ENCODE results near the gene CCN5.

Gene CCN5

GRCh38 chr20:44716309-44717106 is 1.3 kb downstream of the CCN5 start:
- no peak for DNase-seq

DNA sequence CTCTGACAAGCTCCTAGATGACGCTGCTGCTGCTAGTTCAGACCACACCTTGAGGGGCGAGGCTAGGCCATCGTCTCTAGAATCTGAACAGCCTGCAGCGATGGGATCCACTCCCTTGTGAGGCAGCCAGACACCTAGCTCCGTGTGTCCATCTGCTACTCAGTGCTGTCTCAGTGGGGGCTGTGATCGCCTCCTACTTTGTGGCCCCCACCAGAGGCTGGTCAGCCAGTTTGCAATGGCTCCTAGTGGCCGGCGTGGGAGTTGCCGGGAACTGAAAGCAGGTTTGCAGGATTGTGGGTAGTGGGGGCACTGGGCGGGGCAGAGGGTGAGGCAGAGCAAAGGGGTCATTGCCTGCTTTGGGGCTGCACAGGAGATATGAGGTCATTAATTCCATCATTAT is 2.8 kb downstream of the CCN5 start:
- no peak for DNase-seq

DNA sequence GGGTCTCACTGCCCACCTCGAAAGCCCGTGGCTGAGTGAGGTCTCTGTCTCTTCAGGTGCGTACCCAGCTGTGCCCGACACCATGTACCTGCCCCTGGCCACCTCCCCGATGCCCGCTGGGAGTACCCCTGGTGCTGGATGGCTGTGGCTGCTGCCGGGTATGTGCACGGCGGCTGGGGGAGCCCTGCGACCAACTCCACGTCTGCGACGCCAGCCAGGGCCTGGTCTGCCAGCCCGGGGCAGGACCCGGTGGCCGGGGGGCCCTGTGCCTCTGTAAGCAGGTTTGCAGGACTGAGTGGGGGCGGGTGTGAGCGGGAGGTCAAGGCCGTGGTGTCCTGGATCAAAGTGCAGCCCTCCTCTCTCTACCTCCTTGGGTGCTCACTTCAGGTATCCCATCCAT is 4.7 kb downstream of the CCN5 start:
- DNase-seq = no peak

GRCh38 chr20:44720621-44720996 is 5.4 kb downstream of the CCN5 start:
- DNase-seq = no peak

DNA sequence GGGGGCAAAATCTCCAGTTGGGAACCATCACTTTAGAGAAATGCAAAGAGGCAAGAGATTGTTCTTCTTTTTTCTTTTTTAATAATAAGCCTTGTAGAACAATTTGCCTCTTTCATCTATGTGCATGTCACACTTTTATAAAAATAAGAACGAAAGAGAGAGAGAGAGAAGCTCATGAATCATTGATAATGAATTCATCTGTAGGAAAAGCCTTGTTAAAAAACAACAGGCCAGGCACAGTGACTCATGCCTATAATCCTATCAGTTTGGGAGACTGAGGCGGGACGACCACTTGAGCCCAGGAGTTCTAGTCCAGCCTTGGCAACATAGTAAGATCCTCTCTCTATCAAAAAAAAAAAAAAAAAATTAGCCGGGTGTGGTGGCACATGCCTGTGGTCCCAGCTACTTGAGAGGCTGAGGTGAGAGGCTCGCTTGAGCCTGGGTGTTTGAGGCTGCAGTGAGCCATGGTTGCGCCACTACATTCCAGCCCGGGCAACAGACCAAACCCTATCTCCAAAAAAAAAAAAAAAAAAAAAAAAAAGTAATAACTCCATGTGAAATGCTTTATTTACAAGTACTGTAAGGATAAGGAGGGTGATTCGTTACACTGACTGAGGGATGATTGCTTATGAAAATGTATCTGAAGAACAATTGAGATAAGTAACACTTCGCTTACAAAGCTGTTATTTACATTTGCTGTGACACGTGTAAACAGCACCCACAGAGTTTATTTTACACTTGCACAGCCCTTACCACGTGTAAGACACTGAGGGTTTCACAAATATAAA is 6.0 kb downstream of the CCN5 start:
- no peak for DNase-seq

GRCh38 chr20:44721785-44722054 is 6.6 kb downstream of the CCN5 start:
- no peak for DNase-seq

DNA sequence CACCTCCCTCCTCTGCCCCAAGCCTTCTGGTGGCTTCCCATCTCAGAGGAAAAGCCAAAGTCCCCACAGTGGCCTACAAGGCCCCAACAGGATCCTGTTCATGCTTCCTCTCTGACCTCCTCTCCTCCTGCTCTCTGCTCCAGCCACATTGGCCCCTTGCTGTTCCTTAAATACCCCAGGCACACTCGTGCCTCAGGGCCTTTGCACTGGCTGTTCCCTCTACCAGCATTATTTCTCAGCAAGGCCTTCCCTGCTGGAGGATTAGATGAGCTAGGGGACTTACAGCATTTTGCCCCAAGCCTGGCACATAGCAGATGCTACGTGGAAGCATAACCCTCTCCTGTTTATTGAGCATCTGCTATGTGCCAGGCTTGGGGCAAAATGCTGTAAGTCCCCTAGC is 7.8 kb downstream of the CCN5 start:
- DNase-seq = no peak

GRCh38 chr20:44723391-44723790 is 8.2 kb downstream of the CCN5 start:
- no peak for DNase-seq

- DNase-seq = no peak
Observed at GRCh38 chr20:44723798-44724362, 8.7 kb downstream of the CCN5 start.

DNA sequence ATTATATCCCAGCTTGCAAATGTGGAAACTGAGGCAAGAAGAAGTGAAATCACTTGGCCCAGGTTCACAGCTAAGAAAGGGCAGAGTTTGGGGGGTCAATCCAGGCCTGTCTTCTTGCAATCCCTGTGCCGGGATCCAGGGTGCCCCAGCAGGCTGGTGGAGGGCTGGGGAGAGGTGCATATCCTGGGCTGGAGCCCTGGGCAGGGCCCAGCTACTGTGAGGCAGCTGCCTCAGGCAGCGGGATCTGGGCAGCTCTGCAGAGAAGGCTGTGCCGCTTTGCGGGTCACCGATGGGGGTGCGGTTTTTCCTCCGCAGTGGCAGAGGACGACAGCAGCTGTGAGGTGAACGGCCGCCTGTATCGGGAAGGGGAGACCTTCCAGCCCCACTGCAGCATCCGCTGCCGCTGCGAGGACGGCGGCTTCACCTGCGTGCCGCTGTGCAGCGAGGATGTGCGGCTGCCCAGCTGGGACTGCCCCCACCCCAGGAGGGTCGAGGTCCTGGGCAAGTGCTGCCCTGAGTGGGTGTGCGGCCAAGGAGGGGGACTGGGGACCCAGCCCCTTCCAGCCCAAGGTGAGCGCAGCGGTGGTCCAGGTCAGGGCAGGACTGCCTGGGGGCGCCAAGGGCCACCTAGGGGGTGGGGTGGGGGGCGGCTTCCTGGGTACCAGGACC is 9.4 kb downstream of the CCN5 start:
- DNase-seq = no peak

- no peak for DNase-seq
Observed at GRCh38 chr20:44725837-44726236, 10.7 kb downstream of the CCN5 start.

GRCh38 chr20:44727039-44727438 is 11.9 kb downstream of the CCN5 start:
- DNase-seq = no peak

DNA sequence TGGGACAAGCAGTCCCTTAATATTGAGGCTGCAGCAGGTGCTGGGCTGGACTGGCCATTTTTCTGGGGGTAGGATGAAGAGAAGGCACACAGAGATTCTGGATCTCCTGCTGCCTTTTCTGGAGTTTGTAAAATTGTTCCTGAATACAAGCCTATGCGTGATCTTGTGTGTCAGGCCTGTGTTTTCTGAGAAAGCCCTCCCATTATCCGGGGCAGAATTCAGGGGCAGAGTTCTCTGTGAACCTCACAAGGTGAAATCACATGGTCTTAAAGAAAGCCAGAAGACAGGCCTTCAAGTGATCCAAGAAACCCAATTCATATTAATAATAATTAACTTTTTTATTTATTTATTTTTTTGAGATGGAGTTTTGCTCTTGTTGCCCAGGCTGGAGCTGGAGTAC is 12.5 kb downstream of the CCN5 start:
- DNase-seq = no peak

GRCh38 chr20:44728801-44729443 is 13.8 kb downstream of the CCN5 start:
- no peak for DNase-seq

- no peak for DNase-seq
Observed at GRCh38 chr20:44730441-44730840, 15.3 kb downstream of the CCN5 start.

DNA sequence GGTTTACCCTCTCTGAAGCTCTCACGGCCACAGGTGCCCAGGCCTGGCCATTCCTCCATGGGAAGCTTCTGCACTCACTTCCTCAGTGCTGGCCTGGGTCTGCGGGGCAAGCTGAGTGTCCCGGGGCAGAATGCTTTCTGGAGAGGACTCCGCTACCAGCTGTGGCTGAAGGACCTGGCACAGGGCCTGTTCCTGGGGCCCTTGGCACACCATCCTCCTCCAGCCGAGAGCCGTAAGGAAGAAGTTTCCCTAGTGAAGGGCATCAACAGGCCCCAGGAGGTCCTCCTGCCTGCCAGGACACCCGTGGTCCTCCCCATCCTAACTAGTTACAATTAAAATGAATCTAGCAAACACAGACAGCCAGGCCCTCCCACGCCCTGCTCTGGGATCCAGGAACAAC is 16.5 kb downstream of the CCN5 start:
- no peak for DNase-seq

DNA sequence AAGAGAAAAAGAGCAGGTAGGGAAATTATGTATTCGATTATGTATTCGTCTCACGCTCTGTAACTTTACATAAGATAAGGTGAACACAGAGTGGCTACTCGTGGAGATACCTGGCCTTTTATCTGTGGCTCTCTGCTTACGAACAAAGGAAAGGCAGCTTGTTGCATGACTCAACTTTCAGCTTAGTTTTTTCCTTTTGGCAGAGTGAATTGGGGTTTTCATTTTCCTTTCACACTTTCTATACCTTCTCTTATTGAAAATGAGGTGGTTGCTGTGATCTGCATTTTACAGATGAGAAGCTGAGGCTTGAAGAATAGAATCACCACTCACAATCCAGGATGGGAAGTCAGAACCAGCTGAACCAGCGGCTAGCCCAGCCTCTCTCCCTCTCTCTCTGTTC is 17.2 kb downstream of the CCN5 start:
- DNase-seq = no peak

GRCh38 chr20:44733341-44734069 is 18.3 kb downstream of the CCN5 start:
- DNase-seq = peak; percentile 60

- no peak for DNase-seq
Observed at GRCh38 chr20:44734938-44735337, 19.8 kb downstream of the CCN5 start.

DNA sequence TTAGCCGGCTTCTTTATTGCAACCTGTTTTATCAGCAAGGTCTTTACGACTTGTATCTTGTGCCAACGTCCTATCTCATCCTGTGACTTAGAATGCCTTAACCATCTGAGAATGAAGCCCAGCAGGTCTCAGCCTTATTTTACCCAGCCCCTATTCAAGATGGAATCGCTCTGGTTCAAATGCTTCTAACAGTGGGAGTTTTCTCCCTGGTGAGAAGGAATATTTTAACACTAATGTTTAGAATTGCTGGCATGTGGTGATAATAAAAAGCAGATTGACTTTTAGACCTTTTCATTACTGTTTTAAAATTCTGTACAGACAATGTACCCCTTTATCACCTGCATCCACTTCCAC is 20.6 kb downstream of the CCN5 start:
- DNase-seq = no peak

GRCh38 chr20:44736170-44737021 is 21.2 kb downstream of the CCN5 start:
- peak; percentile 53 for DNase-seq

DNA sequence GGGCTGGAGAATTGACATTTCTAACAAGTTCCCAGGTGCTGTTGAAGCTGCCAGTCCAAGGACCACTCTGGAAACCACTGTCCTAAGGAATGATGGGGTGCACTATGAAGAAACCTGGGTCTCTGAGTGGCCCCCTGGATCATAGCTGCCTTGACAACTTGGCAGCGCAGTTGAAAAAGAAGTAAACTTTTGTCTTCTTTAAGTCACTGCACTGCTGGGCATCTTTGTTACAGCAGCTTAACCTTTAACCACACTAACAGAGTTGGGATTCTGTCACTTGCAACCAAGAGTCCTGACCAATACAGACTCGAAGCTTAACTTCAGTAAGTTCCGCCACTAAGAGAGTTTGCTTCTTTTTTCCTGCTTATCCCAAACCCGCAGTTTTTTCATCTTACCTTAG is 21.9 kb downstream of the CCN5 start:
- DNase-seq = no peak
